HepG2 (cell line): Measurements from ENCODE around the gene NAA15. TPM values are rescaled to one million over a fixed set of nuclear protein-coding genes. Genes with fewer than 3 reads are reported as not detected.

ENCODE experiments used
- ATAC-seq: fragments of 200-7000 bp; cut with Tn5 transposase; 3 replicates; pipeline ENCODE4 v1.9.1; 2020; ENCODE audit warnings: mild to moderate bottlenecking, moderate library complexity
- BruUV-seq: library from RNA; stranded (reverse); fragments of 400-500 nt; replicated peaks from 2 replicates; lab custom pipeline; 2021; lab: Mats Ljungman, UMichigan
- CTCF ChIA-PET: fragments of 300-600 bp; formaldehyde crosslinking; extraction: SDS; loops from one replicate; lab custom pipeline; 2021; ENCODE audit warnings: low total read pairs, inconsistent platforms, low intra/inter-chr PET ratio; lab: Yijun Ruan, JAX
- POLR2A ChIA-PET: fragments of 350-600 bp; sonication (Branson Sonifier 250); formaldehyde crosslinking; loops from one replicate; lab custom pipeline; 2020; ENCODE audit warnings: antibody characterized with exemption, inconsistent platforms; lab: Yijun Ruan, JAX
- DNase-seq: peaks from one replicate; pipeline ENCODE4 v3.0.0-alpha.2; 2015; ENCODE audit warnings: low spot score
- FAIRE-seq: peaks from 3 replicates; lab custom pipeline; 2011; peaks lifted over from hg19 to GRCh38; lab: Jason Lieb, UNC
- H2AFZ ChIP-seq: one replicate; pipeline ENCODE4 v1.6.1; 2011; ENCODE audit warnings: low read length, inconsistent platforms
- H3K27ac ChIP-seq: fragments of 300-600 bp; 3 replicates; pipeline ENCODE4 v1.8.0; 2011; ENCODE audit warnings: mixed run types, mild to moderate bottlenecking, mixed read lengths, low read length, inconsistent platforms; ENCODE audit not compliant: insufficient read depth; ENCODE audit errors: extremely low read length
- H3K27me3 ChIP-seq, 2 experiments: fragments of 200-600 bp in 1 of 2; 2 replicates in 1 of 2; 3 replicates in 1 of 2; pipeline versions ENCODE4 v1.6.0 to v1.8.0; 2011; ENCODE audit warnings: low read length in 2 of 2, mild to moderate bottlenecking in 2 of 2, moderate library complexity in 2 of 2, inconsistent platforms in 1 of 2; ENCODE audit not compliant: insufficient read depth in 2 of 2, control insufficient read depth in 1 of 2
- H3K36me3 ChIP-seq, 2 experiments: fragments of 200-600 bp in 1 of 2; replicated peaks in 1 of 2; 2 replicates in 1 of 2; 3 replicates in 1 of 2; pipeline versions ENCODE4 v1.5.1 to v1.8.0; 2011; ENCODE audit warnings: low read length in 2 of 2, inconsistent platforms in 1 of 2; ENCODE audit not compliant: insufficient read depth in 2 of 2, control insufficient read depth in 1 of 2
- H3K4me1 ChIP-seq: 2 replicates; pipeline ENCODE4 v1.5.1; 2012; ENCODE audit warnings: low read length, inconsistent platforms; ENCODE audit not compliant: insufficient read depth
- H3K4me2 ChIP-seq: 2 replicates; pipeline ENCODE4 v1.6.0; 2011; ENCODE audit warnings: low read depth, low read length, inconsistent platforms
- H3K4me3 ChIP-seq, 3 experiments: fragments of 200-600 bp in 1 of 3; sonication (generic), shearing (Covaris generic) in 1 of 3; replicated peaks in 1 of 3; 2 replicates each; pipeline ENCODE4 v1.5.1; 2011 to 2016; ENCODE audit warnings: low read length in 3 of 3, inconsistent platforms in 2 of 3, low read depth in 2 of 3, mild to moderate bottlenecking in 2 of 3, control low read depth in 1 of 3, mixed read lengths in 1 of 3; ENCODE audit not compliant: insufficient read depth in 1 of 3
- H3K79me2 ChIP-seq: one replicate; pipeline ENCODE4 v1.6.1; 2011; ENCODE audit warnings: low read length, inconsistent platforms; ENCODE audit not compliant: insufficient read depth
- H3K9ac ChIP-seq: 2 replicates; pipeline ENCODE4 v1.6.0; 2011; ENCODE audit warnings: mild to moderate bottlenecking, low read depth, low read length, inconsistent platforms; ENCODE audit not compliant: insufficient read depth
- H3K9me3 ChIP-seq: 2 replicates; pipeline ENCODE4 v1.5.1; 2012; ENCODE audit warnings: mild to moderate bottlenecking, low read length
- H4K20me1 ChIP-seq: 2 replicates; pipeline ENCODE4 v1.6.0; 2011; ENCODE audit warnings: inconsistent platforms, mild to moderate bottlenecking, low read length, moderate library complexity; ENCODE audit not compliant: insufficient read depth
- CEBPB ChIP-seq: IDR thresholded peaks from 2 replicates; pipeline ENCODE4 v1.6.1; 2011; ENCODE audit warnings: low read depth, low read length, improper control_type of control experiment, borderline replicate concordance
- CENPBD1 ChIP-seq: sonication (generic); formaldehyde crosslinking; IDR thresholded peaks from 2 replicates; pipeline ENCODE4 v1.8.0; 2022; ENCODE audit warnings: missing genetic modification reagents, low read depth, mild to moderate bottlenecking, borderline replicate concordance
- DNMT1 ChIP-seq: sonication (generic); formaldehyde crosslinking; IDR thresholded peaks from 2 replicates; pipeline ENCODE4 v1.5.1; 2020; ENCODE audit warnings: mild to moderate bottlenecking, missing genetic modification reagents
- ERF ChIP-seq: IDR thresholded peaks from 2 replicates; pipeline ENCODE4 v1.6.1; 2018; ENCODE audit warnings: missing biosample characterization, missing genetic modification reagents
- IRF9 ChIP-seq: sonication (generic); formaldehyde crosslinking; IDR thresholded peaks from 2 replicates; pipeline ENCODE4 v1.8.0; 2022; ENCODE audit warnings: missing genetic modification reagents, mild to moderate bottlenecking, borderline replicate concordance
- MEIS1 ChIP-seq: sonication (generic); formaldehyde crosslinking; IDR thresholded peaks from 2 replicates; pipeline ENCODE4 v1.9.0; 2021; ENCODE audit warnings: mild to moderate bottlenecking, missing genetic modification reagents, moderate library complexity, borderline replicate concordance
- PATZ1 ChIP-seq: sonication (generic); formaldehyde crosslinking; IDR thresholded peaks from 2 replicates; pipeline ENCODE4 v1.4.0; 2020; ENCODE audit warnings: missing genetic modification reagents
- PHF5A ChIP-seq: IDR thresholded peaks from one replicate; pipeline ENCODE4 v1.6.1; 2018; ENCODE audit warnings: low read depth, missing genetic modification reagents; ENCODE audit not compliant: unreplicated experiment
- SP5 ChIP-seq: IDR thresholded peaks from 2 replicates; pipeline ENCODE4 v1.6.1; 2016; ENCODE audit warnings: low read depth, borderline replicate concordance
- TGIF2 ChIP-seq: IDR thresholded peaks from 2 replicates; pipeline ENCODE4 v1.6.1; 2016; ENCODE audit warnings: control low read depth, missing compliant biosample characterization
- TSC22D2 ChIP-seq: sonication (generic); formaldehyde crosslinking; IDR thresholded peaks from 2 replicates; pipeline ENCODE4 v1.5.1; 2020; ENCODE audit warnings: missing genetic modification reagents, mild to moderate bottlenecking, borderline replicate concordance
- ZNF24 ChIP-seq: fragments of 450-650 bp; IDR thresholded peaks from 2 replicates; pipeline ENCODE4 v1.6.1; 2017; ENCODE audit warnings: antibody characterized with exemption, mild to moderate bottlenecking
- ZNF296 ChIP-seq: sonication (generic); formaldehyde crosslinking; conservative IDR thresholded peaks from 2 replicates; pipeline ENCODE4 v1.5.0; 2020; ENCODE audit warnings: mild to moderate bottlenecking, missing genetic modification reagents
- ZNF569 ChIP-seq: sonication (generic); formaldehyde crosslinking; IDR thresholded peaks from 2 replicates; pipeline ENCODE4 v1.5.0; 2020; ENCODE audit warnings: mild to moderate bottlenecking, missing genetic modification reagents, moderate library complexity, borderline replicate concordance
- ZNF646 ChIP-seq: sonication (generic); formaldehyde crosslinking; IDR thresholded peaks from 2 replicates; pipeline ENCODE4 v1.9.0; 2021; ENCODE audit warnings: mild to moderate bottlenecking, missing genetic modification reagents
- ZNF7 ChIP-seq: IDR thresholded peaks from 2 replicates; pipeline ENCODE4 v1.6.1; 2016; ENCODE audit warnings: missing biosample characterization, missing genetic modification reagents
- WGBS: methylation state at CpG from one replicate; pipeline ENCODE4 v1.1.6; 2017; ENCODE audit warnings: low lambda C conversion rate; 5-methylcytosine and 5-hydroxymethylcytosine counted together
- in situ Hi-C: cut with HindIII; loops from 2 replicates; pipeline ENCODE4 v1.10.0; 2017; ENCODE audit warnings: low pct_unique_long_range_greater_than_20kb; ENCODE audit not compliant: extremely low pct_ligation_motif_present
- intact Hi-C: fragments of 100-400 bp; cut with micrococcal nuclease; formaldehyde crosslinking; loops from one replicate; pipeline ENCODE4 v1.10.0; 2022; ENCODE audit not compliant: unreplicated experiment
- polyA plus RNA-seq, 8 experiments: library from polyadenylated mRNA; depleted of rRNA in 3 of 8; stranded (reverse) in 7 of 8; unstranded in 1 of 8; fragments of >200 nt; fragmentation: Illumina TruSeq in 4 of 8; extraction: Trizol in 4 of 8; gene quantifications; 2 replicates each; pipeline versions ENCODE4 v1.2.1 to v1.2.3, GENCODE V29; 2011 to 2016; ENCODE audit warnings: low read depth in 4 of 8, missing spikeins in 1 of 8, mixed read lengths in 1 of 8; ENCODE audit not compliant: insufficient read depth in 1 of 8
- total RNA-seq, 5 experiments: library from RNA; depleted of rRNA; stranded (reverse); fragments of >200 nt; fragmentation: Illumina TruSeq; extraction: Trizol; gene quantifications; 2 replicates each; pipeline ENCODE4 v1.2.3, GENCODE V29; 2016; ENCODE audit warnings: low read depth in 1 of 5

Gene NAA15
- total and polyA plus RNA-seq, 2 of the 13 experiments (the other 11 are each of a cell fraction or from before 2014, with no cell fraction given): 6.2 to 50.2 TPM

GRCh38 chr4:139392797-139393196 is 91.5 kb downstream of the NAA15 start:
- Histone ChIP-seq H3K4me1 (no peaks in the 10 kb centered on the region), H2AFZ (no peak overlapping the region), H3K4me2 (no peak overlapping the region), H3K27me3 (no peaks in the 10 kb centered on the region; a peak in 1 of 5 replicates), H3K9me3 (no peaks in the 10 kb centered on the region), H3K9ac (no peak overlapping the region), H3K36me3 (peaks cover 2 to 15% of the 10 kb centered on the region in 2 experiments; a peak in 3 of 5 replicates), H4K20me1 (no peaks in the 10 kb centered on the region), H3K27ac (no peak overlapping the region), H3K79me2 (no peaks in the 10 kb centered on the region), H3K4me3 (no peak overlapping the region)
- 95% methylated on average over 4 of the region's 4 CpGs for WGBS
- ChIA-PET POLR2A (no interaction called here), CTCF (no interaction called here)
- no peak for DNase-seq
- FAIRE-seq: no peak
- in situ Hi-C loops (no loop called here), intact Hi-C loops (no loop called here)
- no peak for ATAC-seq
- BruUV-seq: TSS peak; percentile 11
- TF ChIP-seq PHF5A (CRISPR knock-in tag) (no peak), MEIS1 (CRISPR knock-in tag) (no peak), ZNF569 (CRISPR knock-in tag) (no peak), ZNF646 (CRISPR knock-in tag) (no peak), TSC22D2 (CRISPR knock-in tag) (no peak), IRF9 (CRISPR knock-in tag) (no peak), SP5 (CRISPR knock-in tag) (no peak), CEBPB (no peak), DNMT1 (no peak), CENPBD1 (CRISPR knock-in tag) (no peak), ZNF296 (CRISPR knock-in tag) (no peak), PATZ1 (CRISPR knock-in tag) (no peak), ZNF7 (no peak), TGIF2 (CRISPR knock-in tag) (no peak), ERF (no peak), ZNF24 (no peak)
